ENCODE data around the gene ATXN1. TPM values are rescaled to one million over a fixed set of nuclear protein-coding genes. Genes with fewer than 3 reads are reported as not detected.
"Not testable (repeated sequence)": the region's sequence is repeated elsewhere in the genome, so short reads cannot be mapped to it uniquely, and the experiment has no call there.

The ATXN1 gene
- polyA plus RNA-seq, 1 donor from 2014 or later, result 28.2 TPM

- no peak overlapping the region for H3K4me2 ChIP-seq (ENCODE audit: low read length)
- no peaks in the 10 kb centered on the region for H3K9me3 ChIP-seq (ENCODE audit: low read length)
- H3K36me3 ChIP-seq (ENCODE audit: insufficient read depth, low read length), result no peaks in the 10 kb centered on the region
- no peak overlapping the region for H3K4me3 ChIP-seq (ENCODE audit: low read length)
- no peaks in the 10 kb centered on the region for H4K20me1 ChIP-seq (ENCODE audit: insufficient read depth)
- H3K9me2 ChIP-seq (ENCODE audit: insufficient read depth, low read length), result no peaks in the 10 kb centered on the region
- no peak overlapping the region for H3K9ac ChIP-seq (ENCODE audit: low read length)
- no peaks in the 10 kb centered on the region for H3F3A ChIP-seq (ENCODE audit: insufficient read depth, low read length, poor library complexity, severe bottlenecking)
- no peak overlapping the region for H2AFZ ChIP-seq (ENCODE audit: low read depth, low read length)
- H3K27me3 ChIP-seq (ENCODE audit: insufficient read depth, low read depth, low read length), result no peaks in the 10 kb centered on the region
- TF ChIP-seq TAF1 (IDR thresholded peaks at IDR 0.05; ENCODE audit: low read depth) (no peak), MXI1 (conservative IDR thresholded peaks at IDR 0.05; ENCODE audit: poor library complexity, severe bottlenecking) (no peak), CTCF (IDR thresholded peaks at IDR 0.05; ENCODE audit: poor library complexity, severe bottlenecking) (no peak), EP300 (conservative IDR thresholded peaks at IDR 0.05; ENCODE audit: poor library complexity, severe bottlenecking) (no peak), RAD21 (conservative IDR thresholded peaks at IDR 0.05) (no peak), SMC3 (conservative IDR thresholded peaks at IDR 0.05; ENCODE audit: poor library complexity) (no peak), POLR2AphosphoS5 (IDR thresholded peaks at IDR 0.05) (no peak), EZH2 (IDR thresholded peaks at IDR 0.05; ENCODE audit: borderline replicate concordance, insufficient read depth, low read length, poor library complexity, severe bottlenecking) (no peak), REST (IDR thresholded peaks at IDR 0.05; ENCODE audit: borderline replicate concordance) (no peak)
- H3K79me2 ChIP-seq (replicated peaks; ENCODE audit: insufficient read depth, low read length), result no peaks in the 10 kb centered on the region
- no peak overlapping the region for H3K27ac ChIP-seq (ENCODE audit: low read length)
These were observed 369.2 kb downstream of the ATXN1 start for GRCh38 chr6:16392010-16392409.

GRCh38 chr6:16391451-16391912 is 369.8 kb downstream of the ATXN1 start:
- no peaks in the 10 kb centered on the region for H3K36me3 ChIP-seq (ENCODE audit: insufficient read depth, low read length)
- no peak for TF ChIP-seq CTCF (IDR thresholded peaks at IDR 0.05; ENCODE audit: poor library complexity, severe bottlenecking)
- TF ChIP-seq TAF1 (IDR thresholded peaks at IDR 0.05; ENCODE audit: low read depth), result no peak
- no peak for TF ChIP-seq EZH2 (IDR thresholded peaks at IDR 0.05; ENCODE audit: borderline replicate concordance, insufficient read depth, low read length, poor library complexity, severe bottlenecking)
- TF ChIP-seq SMC3 (conservative IDR thresholded peaks at IDR 0.05; ENCODE audit: poor library complexity), result no peak
- no peak for TF ChIP-seq MXI1 (conservative IDR thresholded peaks at IDR 0.05; ENCODE audit: poor library complexity, severe bottlenecking)
- H3K79me2 ChIP-seq (replicated peaks; ENCODE audit: insufficient read depth, low read length), result no peaks in the 10 kb centered on the region
- H3K9me2 ChIP-seq (ENCODE audit: insufficient read depth, low read length), result no peaks in the 10 kb centered on the region
- no peak overlapping the region for H3K4me3 ChIP-seq (ENCODE audit: low read length)
- H2AFZ ChIP-seq (ENCODE audit: low read depth, low read length), result no peak overlapping the region
- H3K9me3 ChIP-seq (ENCODE audit: low read length), result no peaks in the 10 kb centered on the region
- H4K20me1 ChIP-seq (ENCODE audit: insufficient read depth), result no peaks in the 10 kb centered on the region
- no peak overlapping the region for H3K27ac ChIP-seq (ENCODE audit: low read length)
- no peak overlapping the region for H3K4me2 ChIP-seq (ENCODE audit: low read length)
- no peak overlapping the region for H3K9ac ChIP-seq (ENCODE audit: low read length)
- no peaks in the 10 kb centered on the region for H3F3A ChIP-seq (ENCODE audit: insufficient read depth, low read length, poor library complexity, severe bottlenecking)
- H3K27me3 ChIP-seq (ENCODE audit: insufficient read depth, low read depth, low read length), result no peaks in the 10 kb centered on the region

- not testable (repeated sequence) for H3F3A ChIP-seq (ENCODE audit: insufficient read depth, low read length, poor library complexity, severe bottlenecking); H2AFZ ChIP-seq (ENCODE audit: low read depth, low read length); H3K36me3 ChIP-seq (ENCODE audit: insufficient read depth, low read length); H4K20me1 ChIP-seq (ENCODE audit: insufficient read depth); H3K4me3 ChIP-seq (ENCODE audit: low read length); H3K4me2 ChIP-seq (ENCODE audit: low read length); H3K9ac ChIP-seq (ENCODE audit: low read length); H3K9me3 ChIP-seq (ENCODE audit: low read length); H3K9me2 ChIP-seq (ENCODE audit: insufficient read depth, low read length); H3K27me3 ChIP-seq (ENCODE audit: insufficient read depth, low read depth, low read length); H3K27ac ChIP-seq (ENCODE audit: low read length); H3K79me2 ChIP-seq (replicated peaks; ENCODE audit: insufficient read depth, low read length)
These were observed 370.3 kb downstream of the ATXN1 start for GRCh38 chr6:16390909-16391450.

Measured in neural cell (in vitro differentiated cells).